HUES64 (cell line): Measurements from ENCODE around the gene GDPD3.

ENCODE experiments used
- H3K27ac ChIP-seq: 2 replicates; pipeline ENCODE4 v1.7.0; 2013; ENCODE audit warnings: low read depth, low read length, inconsistent platforms
- H3K27me3 ChIP-seq: 2 replicates; pipeline ENCODE4 v1.6.1; 2013; ENCODE audit warnings: mild to moderate bottlenecking, low read length; ENCODE audit not compliant: insufficient read depth
- H3K36me3 ChIP-seq: 2 replicates; pipeline ENCODE4 v1.6.1; 2013; ENCODE audit warnings: mild to moderate bottlenecking, low read length; ENCODE audit not compliant: insufficient read depth
- H3K4me1 ChIP-seq: 2 replicates; pipeline ENCODE4 v1.6.1; 2013; ENCODE audit warnings: mild to moderate bottlenecking, low read length, moderate library complexity; ENCODE audit not compliant: insufficient read depth
- H3K4me3 ChIP-seq: 2 replicates; pipeline ENCODE4 v1.5.1; 2013; ENCODE audit warnings: mild to moderate bottlenecking, low read length, moderate library complexity
- H3K9ac ChIP-seq: 2 replicates; pipeline ENCODE4 v1.6.1; 2013; ENCODE audit warnings: mild to moderate bottlenecking, low read depth, low read length
- H3K9me3 ChIP-seq: 2 replicates; pipeline ENCODE4 v1.6.1; 2013; ENCODE audit warnings: low read depth, low read length; ENCODE audit not compliant: insufficient read depth
- WGBS: fragments of 150-250, 120-280 bp; methylation state at CpG from one replicate; pipeline ENCODE4 v1.1.7; 2013; ENCODE audit warnings: missing lambda C conversion rate; 5-methylcytosine and 5-hydroxymethylcytosine counted together

The GDPD3 gene

GRCh38 chr16:30084096-30084815 is 29.1 kb downstream of the GDPD3 start:
- Histone ChIP-seq H3K9ac (no peak overlapping the region), H3K27ac (no peak overlapping the region), H3K27me3 (no peaks in the 10 kb centered on the region), H3K36me3 (peaks cover 66% of the 10 kb centered on the region), H3K4me3 (no peak overlapping the region), H3K4me1 (no peaks in the 10 kb centered on the region), H3K9me3 (no peaks in the 10 kb centered on the region)
- WGBS, result 89% methylated on average over 18 of the region's 18 CpGs

DNA sequence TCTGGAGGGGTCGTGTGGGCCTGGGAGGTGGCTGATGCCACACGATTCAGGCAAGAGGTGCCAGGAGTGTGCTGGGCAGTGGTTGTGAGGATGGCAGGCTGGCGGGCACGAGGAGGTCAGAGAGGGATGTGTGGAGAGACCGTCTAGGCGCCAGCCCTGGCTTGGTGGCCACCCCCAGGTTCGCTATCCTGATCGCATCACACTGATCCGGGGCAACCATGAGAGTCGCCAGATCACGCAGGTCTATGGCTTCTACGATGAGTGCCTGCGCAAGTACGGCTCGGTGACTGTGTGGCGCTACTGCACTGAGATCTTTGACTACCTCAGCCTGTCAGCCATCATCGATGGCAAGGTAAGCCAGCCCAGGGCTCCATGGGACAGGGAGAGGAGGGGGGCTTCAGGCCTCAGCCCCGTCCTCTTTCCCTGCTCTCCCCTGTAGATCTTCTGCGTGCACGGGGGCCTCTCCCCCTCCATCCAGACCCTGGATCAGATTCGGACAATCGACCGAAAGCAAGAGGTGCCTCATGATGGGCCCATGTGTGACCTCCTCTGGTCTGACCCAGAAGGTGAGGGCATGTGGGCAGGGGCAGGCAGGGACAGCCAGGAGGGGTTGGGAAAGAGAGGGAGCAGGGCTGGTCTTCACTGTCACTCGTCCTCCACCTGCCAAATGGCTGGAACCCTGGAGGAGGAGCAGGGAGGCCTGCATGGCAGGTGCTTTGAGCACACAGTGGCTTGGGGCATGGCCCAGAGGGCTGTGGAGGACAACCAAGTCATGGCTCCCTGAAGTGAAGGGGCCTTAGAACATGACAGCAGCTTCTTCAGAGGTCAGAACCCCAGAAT is 29.9 kb downstream of the GDPD3 start:
- H3K36me3 ChIP-seq, result peaks cover 72% of the 10 kb centered on the region
- H3K9me3 ChIP-seq, result no peaks in the 10 kb centered on the region
- H3K9ac ChIP-seq, result no peak overlapping the region
- H3K4me1 ChIP-seq, result no peaks in the 10 kb centered on the region
- no peaks in the 10 kb centered on the region for H3K27me3 ChIP-seq
- H3K27ac ChIP-seq, result no peak overlapping the region
- WGBS, result 96% methylated on average over 24 of the region's 24 CpGs
- no peak overlapping the region for H3K4me3 ChIP-seq

GRCh38 chr16:30082545-30083090 is 30.7 kb downstream of the GDPD3 start:
- WGBS, result 90% methylated on average over 20 of the region's 20 CpGs
- Histone ChIP-seq H3K36me3 (peaks cover 80% of the 10 kb centered on the region), H3K9ac (no peak overlapping the region), H3K4me3 (no peak overlapping the region), H3K27me3 (no peaks in the 10 kb centered on the region), H3K9me3 (no peaks in the 10 kb centered on the region), H3K4me1 (no peaks in the 10 kb centered on the region), H3K27ac (no peak overlapping the region)

DNA sequence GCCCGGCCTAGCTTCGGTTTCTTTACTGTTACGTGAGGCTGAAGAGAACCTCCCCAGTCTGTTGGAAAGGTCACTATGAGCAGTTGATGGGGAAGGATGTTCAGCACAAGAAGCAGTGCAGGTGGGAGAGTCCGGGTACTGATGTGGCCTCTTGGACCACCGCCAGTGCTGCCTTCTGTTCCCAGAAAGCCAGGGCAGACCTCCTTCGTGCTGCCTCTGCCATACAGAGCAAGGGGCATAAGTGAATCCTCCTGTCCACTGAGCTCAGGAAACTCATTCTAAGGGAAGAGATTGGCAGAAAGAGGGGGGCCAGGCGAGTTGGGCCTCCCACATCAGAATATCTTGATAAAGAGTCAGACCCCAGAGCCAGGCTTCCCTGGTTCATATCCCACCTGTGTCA is 33.9 kb downstream of the GDPD3 start:
- Histone ChIP-seq H3K4me1 (peaks cover 3% of the 10 kb centered on the region; the same call in 1 of the 2 replicates), H3K4me3 (no peak overlapping the region), H3K27ac (no peak overlapping the region), H3K9ac (no peak overlapping the region), H3K27me3 (no peaks in the 10 kb centered on the region), H3K9me3 (no peaks in the 10 kb centered on the region), H3K36me3 (peaks cover 67% of the 10 kb centered on the region)
- WGBS, result 95% methylated on average over 7 of the region's 7 CpGs

GRCh38 chr16:30078744-30079143 is 34.6 kb downstream of the GDPD3 start:
- no peak overlapping the region for H3K27ac ChIP-seq
- no peaks in the 10 kb centered on the region for H3K9me3 ChIP-seq
- peaks cover 3% of the 10 kb centered on the region; the same call in 1 of the 2 replicates for H3K4me1 ChIP-seq
- H3K36me3 ChIP-seq, result peaks cover 59% of the 10 kb centered on the region
- H3K4me3 ChIP-seq, result no peak overlapping the region
- H3K27me3 ChIP-seq, result no peaks in the 10 kb centered on the region
- 97% methylated on average over 7 of the region's 7 CpGs for WGBS
- no peak overlapping the region for H3K9ac ChIP-seq

DNA sequence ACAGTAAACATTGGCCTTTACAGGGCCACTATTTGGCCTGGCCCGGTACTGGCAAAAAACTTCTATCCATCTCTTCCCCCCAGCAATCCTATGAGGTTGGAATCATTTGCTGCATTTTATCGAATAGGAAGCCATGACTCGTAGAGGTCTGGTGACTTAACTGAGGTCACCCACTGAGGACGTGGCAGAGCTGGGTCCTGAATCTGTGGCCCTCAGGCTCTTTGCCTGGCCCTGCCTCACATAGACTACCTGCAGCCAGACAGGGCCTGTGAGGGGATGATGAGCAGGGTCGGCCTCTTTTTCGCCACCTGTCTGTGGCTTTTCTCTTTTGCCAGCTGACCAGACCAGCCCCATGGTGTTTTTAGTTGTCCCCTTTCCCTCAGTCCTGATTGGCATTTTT is 35.7 kb downstream of the GDPD3 start:
- peaks cover 50% of the 10 kb centered on the region for H3K36me3 ChIP-seq
- no peaks in the 10 kb centered on the region for H3K9me3 ChIP-seq
- no peak overlapping the region for H3K9ac ChIP-seq
- H3K27ac ChIP-seq, result no peak overlapping the region
- H3K4me3 ChIP-seq, result 0 out of 2 replicates have a peak overlapping the region, but pooled peaks have one; percentile 99
- H3K4me1 ChIP-seq, result peaks cover 3% of the 10 kb centered on the region; the same call in 1 of the 2 replicates
- H3K27me3 ChIP-seq, result no peaks in the 10 kb centered on the region
- 94% methylated on average over 6 of the region's 6 CpGs for WGBS

GRCh38 chr16:30076276-30076791 is 37.0 kb downstream of the GDPD3 start:
- H3K4me1 ChIP-seq, result peaks cover 3% of the 10 kb centered on the region; the same call in 1 of the 2 replicates
- peaks cover 52% of the 10 kb centered on the region for H3K36me3 ChIP-seq
- no peaks in the 10 kb centered on the region for H3K27me3 ChIP-seq
- peak overlapping the region; percentile 91 for H3K9ac ChIP-seq
- peak overlapping the region; percentile 71 for H3K27ac ChIP-seq
- no peaks in the 10 kb centered on the region for H3K9me3 ChIP-seq
- WGBS, result 5% methylated on average over 33 of the region's 33 CpGs
- peak overlapping the region; percentile 99 for H3K4me3 ChIP-seq

DNA sequence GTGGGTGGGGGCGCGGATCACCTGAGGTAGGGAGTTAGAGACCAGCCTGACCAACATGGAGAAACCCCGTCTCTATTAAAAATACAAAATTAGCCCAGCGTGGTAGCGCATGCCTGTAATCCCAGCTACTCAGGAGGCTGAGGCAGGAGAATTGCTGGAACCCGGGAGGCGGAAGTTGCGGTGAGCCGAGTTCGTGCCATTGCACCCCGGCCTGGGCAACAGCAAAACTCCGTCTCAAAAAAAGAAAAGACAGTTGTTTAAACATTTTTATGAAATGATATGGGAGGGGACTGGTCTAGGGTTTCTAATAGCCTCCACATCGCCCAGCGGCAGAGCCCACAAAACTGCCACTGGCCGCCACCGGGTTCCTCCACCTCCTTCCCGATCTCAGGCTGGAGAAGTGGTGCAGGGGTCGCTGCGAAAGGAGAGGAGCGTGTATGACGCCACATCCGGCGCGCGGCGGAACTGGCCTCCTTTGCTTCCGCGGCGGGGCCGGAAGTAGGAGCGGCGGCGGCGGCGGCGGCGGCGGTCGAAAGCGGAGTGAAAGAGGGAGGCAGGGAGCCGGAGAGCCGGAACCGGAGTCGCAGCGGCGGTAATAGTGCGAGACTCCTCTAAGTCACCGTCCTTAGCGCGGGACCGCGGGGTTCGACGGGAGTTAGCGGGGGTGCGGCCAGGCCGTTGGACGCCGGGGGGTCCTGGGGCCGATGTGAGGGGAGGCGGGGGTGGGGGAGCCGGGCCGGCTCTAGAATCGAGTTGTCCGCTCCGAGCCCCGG is 37.6 kb downstream of the GDPD3 start, which contains the start of gene PPP4C:
PPP4C (plus strand) TSS at position 492 of the 773 bp plus-strand sequence. CDS start 384 bp downstream, outside the sequence.
- Histone ChIP-seq H3K9me3 (no peaks in the 10 kb centered on the region), H3K36me3 (peaks cover 52% of the 10 kb centered on the region), H3K4me1 (peaks cover 3% of the 10 kb centered on the region; the same call in 1 of the 2 replicates), H3K27me3 (no peaks in the 10 kb centered on the region), H3K27ac (peak within 1 kb of the TSS; percentile 71), H3K9ac (peak within 1 kb of the TSS; percentile 91), H3K4me3 (peak within 1 kb of the TSS; percentile 99)
- WGBS, result 4% methylated on average over 67 of the region's 67 CpGs

- no peak overlapping the region for H3K9ac ChIP-seq
- H3K9me3 ChIP-seq, result no peaks in the 10 kb centered on the region
- H3K27ac ChIP-seq, result no peak overlapping the region
- H3K27me3 ChIP-seq, result no peaks in the 10 kb centered on the region
- no peaks in the 10 kb centered on the region for H3K4me1 ChIP-seq
- no peak overlapping the region for H3K4me3 ChIP-seq
- H3K36me3 ChIP-seq, result peaks cover 60% of the 10 kb centered on the region
Observed at GRCh38 chr16:30070490-30070889, 42.8 kb downstream of the GDPD3 start.

DNA sequence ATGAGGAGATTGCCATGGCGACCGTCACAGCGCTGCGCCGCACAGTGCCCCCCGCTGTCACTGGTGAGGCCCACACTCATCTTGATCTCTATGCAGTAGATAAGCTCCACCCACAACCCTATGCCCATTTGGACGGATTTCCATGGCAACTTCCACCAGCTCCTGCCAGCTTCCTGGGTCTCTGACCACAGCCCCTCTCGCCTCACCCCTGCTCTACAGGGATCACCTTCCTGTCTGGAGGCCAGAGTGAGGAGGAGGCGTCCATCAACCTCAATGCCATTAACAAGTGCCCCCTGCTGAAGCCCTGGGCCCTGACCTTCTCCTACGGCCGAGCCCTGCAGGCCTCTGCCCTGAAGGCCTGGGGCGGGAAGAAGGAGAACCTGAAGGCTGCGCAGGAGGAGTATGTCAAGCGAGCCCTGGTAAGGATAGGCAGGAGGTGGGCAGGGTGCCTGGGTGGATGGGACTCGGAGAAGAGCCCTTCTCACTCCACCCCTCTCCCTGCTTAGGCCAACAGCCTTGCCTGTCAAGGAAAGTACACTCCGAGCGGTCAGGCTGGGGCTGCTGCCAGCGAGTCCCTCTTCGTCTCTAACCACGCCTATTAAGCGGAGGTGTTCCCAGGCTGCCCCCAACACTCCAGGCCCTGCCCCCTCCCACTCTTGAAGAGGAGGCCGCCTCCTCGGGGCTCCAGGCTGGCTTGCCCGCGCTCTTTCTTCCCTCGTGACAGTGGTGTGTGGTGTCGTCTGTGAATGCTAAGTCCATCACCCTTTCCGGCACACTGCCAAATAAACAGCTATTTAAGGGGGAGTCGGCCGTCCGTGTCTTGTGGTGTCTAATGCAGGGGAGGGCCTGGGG is 43.5 kb downstream of the GDPD3 start:
- Histone ChIP-seq H3K36me3 (peaks cover 60% of the 10 kb centered on the region), H3K9me3 (no peaks in the 10 kb centered on the region), H3K9ac (no peak overlapping the region), H3K4me1 (no peaks in the 10 kb centered on the region), H3K27ac (no peak overlapping the region), H3K4me3 (no peak overlapping the region), H3K27me3 (no peaks in the 10 kb centered on the region)
- WGBS, result 95% methylated on average over 31 of the region's 31 CpGs
